Mesenchymal stem cell (in vitro differentiated cells and primary cell): ENCODE results near the gene BOC.

Experiments
- DNase-seq: peaks from one replicate; pipeline ENCODE4 v3.0.0-alpha.2; 2013
- H2AFZ ChIP-seq: one replicate; pipeline ENCODE4 v1.6.1; 2013; ENCODE audit warnings: low read depth, mild to moderate bottlenecking, control low read depth, inconsistent platforms, low read length, moderate library complexity
- H2AK5ac ChIP-seq: 2 replicates; pipeline ENCODE4 v1.6.1; 2013; ENCODE audit warnings: low read length, moderate library complexity, mild to moderate bottlenecking, inconsistent platforms; ENCODE audit not compliant: severe bottlenecking
- H2BK120ac ChIP-seq: one replicate; pipeline ENCODE4 v1.6.1; 2013; ENCODE audit warnings: low read depth, mild to moderate bottlenecking, inconsistent platforms, low read length, moderate library complexity
- H2BK12ac ChIP-seq, 2 experiments: one replicate each; pipeline ENCODE4 v1.6.1; 2013; ENCODE audit warnings: inconsistent platforms in 2 of 2, low read length in 2 of 2, mild to moderate bottlenecking in 2 of 2, moderate library complexity in 2 of 2, control low read depth in 1 of 2
- H2BK15ac ChIP-seq: one replicate; pipeline ENCODE4 v1.6.1; 2013; ENCODE audit warnings: mild to moderate bottlenecking, low read depth, inconsistent platforms; ENCODE audit not compliant: poor library complexity, severe bottlenecking
- H2BK5ac ChIP-seq: 2 replicates; pipeline ENCODE4 v1.6.1; 2013; ENCODE audit warnings: low read depth, mild to moderate bottlenecking, low read length, control low read depth, inconsistent platforms; ENCODE audit not compliant: poor library complexity, severe bottlenecking
- H3K14ac ChIP-seq, 2 experiments: one replicate each; pipeline ENCODE4 v1.6.1; 2013; ENCODE audit warnings: inconsistent platforms in 2 of 2, low read length in 2 of 2, control low read depth in 1 of 2, mild to moderate bottlenecking in 1 of 2, moderate library complexity in 1 of 2
- H3K18ac ChIP-seq, 2 experiments: one replicate each; pipeline ENCODE4 v1.6.1; 2013; ENCODE audit warnings: inconsistent platforms in 2 of 2, low read length in 2 of 2, control low read depth in 1 of 2, low read depth in 1 of 2, mild to moderate bottlenecking in 1 of 2
- H3K23ac ChIP-seq, 2 experiments: one replicate each; pipeline ENCODE4 v1.6.1; 2013; ENCODE audit warnings: inconsistent platforms in 2 of 2, low read length in 2 of 2, mild to moderate bottlenecking in 2 of 2, moderate library complexity in 2 of 2, control low read depth in 1 of 2
- H3K27ac ChIP-seq: 2 replicates; pipeline ENCODE4 v1.5.1; 2013; ENCODE audit warnings: mild to moderate bottlenecking, moderate library complexity, low read length, control low read depth, inconsistent platforms; ENCODE audit not compliant: poor library complexity, severe bottlenecking
- H3K27me3 ChIP-seq, 2 experiments: 2 replicates each; pipeline versions ENCODE4 v1.6.1 to v1.7.0; 2013; ENCODE audit warnings: low read length in 2 of 2, mild to moderate bottlenecking in 2 of 2, moderate library complexity in 2 of 2, control low read depth in 1 of 2, inconsistent platforms in 1 of 2; ENCODE audit not compliant: control insufficient read depth in 1 of 2, insufficient read depth in 1 of 2
- H3K36me3 ChIP-seq, 2 experiments: 2 replicates each; pipeline versions ENCODE4 v1.6.1 to v1.7.0; 2013; ENCODE audit warnings: low read length in 2 of 2, control low read depth in 1 of 2, inconsistent platforms in 1 of 2, low read depth in 1 of 2, mild to moderate bottlenecking in 1 of 2; ENCODE audit not compliant: insufficient read depth in 2 of 2, control insufficient read depth in 1 of 2
- H3K4ac ChIP-seq, 2 experiments: one replicate each; pipeline ENCODE4 v1.6.1; 2013; ENCODE audit warnings: inconsistent platforms in 2 of 2, low read length in 2 of 2, mild to moderate bottlenecking in 2 of 2, moderate library complexity in 2 of 2, control low read depth in 1 of 2, low read depth in 1 of 2
- H3K4me1 ChIP-seq: 2 replicates; pipeline ENCODE4 v1.6.1; 2013; ENCODE audit warnings: low read depth, low read length, control low read depth; ENCODE audit not compliant: control insufficient read depth, insufficient read depth
- H3K4me2 ChIP-seq: 2 replicates; pipeline ENCODE4 v1.6.1; 2013; ENCODE audit warnings: low read length, mild to moderate bottlenecking, inconsistent platforms; ENCODE audit not compliant: poor library complexity, severe bottlenecking
- H3K4me3 ChIP-seq, 2 experiments: 2 replicates each; pipeline versions ENCODE4 v1.5.1 to v1.7.0; 2013; ENCODE audit warnings: low read length in 2 of 2, mild to moderate bottlenecking in 2 of 2, control low read depth in 1 of 2, low read depth in 1 of 2; ENCODE audit not compliant: insufficient read depth in 1 of 2
- H3K79me1 ChIP-seq: replicated peaks from 2 replicates; pipeline ENCODE4 v1.6.1; 2013; ENCODE audit warnings: mild to moderate bottlenecking, control low read depth, low read length, inconsistent platforms; ENCODE audit not compliant: poor library complexity, severe bottlenecking
- H3K9ac ChIP-seq: 2 replicates; pipeline ENCODE4 v1.7.0; 2013; ENCODE audit warnings: mild to moderate bottlenecking, low read length, moderate library complexity
- H3K9me3 ChIP-seq: 2 replicates; pipeline ENCODE4 v1.7.0; 2013; ENCODE audit warnings: mild to moderate bottlenecking, low read length; ENCODE audit not compliant: control insufficient read depth
- H4K8ac ChIP-seq: one replicate; pipeline ENCODE4 v1.6.1; 2013; ENCODE audit warnings: inconsistent platforms, mild to moderate bottlenecking, low read length, moderate library complexity
- H4K91ac ChIP-seq: one replicate; pipeline ENCODE4 v1.6.1; 2013; ENCODE audit warnings: mild to moderate bottlenecking, low read length, inconsistent platforms
- WGBS: methylation state at CpG from one replicate; pipeline ENCODE4 v1.1.7; 2013; ENCODE audit warnings: mixed read lengths; 5-methylcytosine and 5-hydroxymethylcytosine counted together

BOC gene

DNA sequence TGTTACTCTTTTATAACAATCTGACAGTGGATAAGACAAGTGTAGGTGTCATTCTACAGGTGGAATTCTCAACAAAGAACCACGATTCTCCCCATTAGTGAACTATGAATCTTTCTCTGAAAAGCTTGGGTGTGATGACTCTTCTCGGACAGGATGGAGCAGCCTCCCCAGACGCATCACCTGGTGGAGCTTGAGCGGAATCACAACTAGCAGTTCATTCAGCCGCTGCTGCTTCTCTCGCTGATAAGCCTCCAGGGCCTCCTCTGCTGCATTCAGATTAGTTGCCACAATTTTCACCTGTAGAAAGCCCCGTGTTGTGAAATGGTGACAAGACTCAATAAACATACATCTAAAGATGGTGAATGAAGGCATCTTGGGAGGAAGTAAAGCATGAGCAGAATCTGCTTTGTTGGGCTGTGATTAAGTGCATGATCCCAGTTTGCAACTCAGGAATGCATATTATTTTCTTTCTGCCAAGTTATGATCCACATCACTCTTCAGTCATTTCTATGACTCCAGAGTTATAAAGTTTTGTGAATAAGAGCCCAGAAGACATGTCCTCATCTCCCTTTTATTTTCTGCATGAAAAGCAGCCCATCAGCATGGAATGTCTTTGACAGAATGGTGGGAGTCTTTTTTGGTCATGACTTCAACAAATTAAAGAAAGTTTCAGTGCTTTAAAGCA, 93.6 kb downstream of the BOC start:
- H2BK12ac ChIP-seq, result no peak overlapping the region
- H4K8ac ChIP-seq, result no peak overlapping the region
- no peaks in the 10 kb centered on the region for H3K27me3 ChIP-seq
- H3K36me3 ChIP-seq, result peaks cover 0 to 6% of the 10 kb centered on the region in 2 experiments
- no peak overlapping the region for H2BK120ac ChIP-seq
- no peak overlapping the region for H3K4me2 ChIP-seq
- no peak overlapping the region for H3K4ac ChIP-seq
- H2AFZ ChIP-seq, result no peak overlapping the region
- DNase-seq, result no peak
- no peak overlapping the region for H3K14ac ChIP-seq
- H3K79me1 ChIP-seq, result no peaks in the 10 kb centered on the region
- H2BK15ac ChIP-seq, result no peak overlapping the region
- H2AK5ac ChIP-seq, result no peak overlapping the region
- no peak overlapping the region for H3K9ac ChIP-seq
- no peak overlapping the region for H3K27ac ChIP-seq
- H3K9me3 ChIP-seq, result no peaks in the 10 kb centered on the region
- no peak overlapping the region for H3K18ac ChIP-seq
- H3K23ac ChIP-seq, result no peak overlapping the region
- no peak overlapping the region for H3K4me3 ChIP-seq
- H3K4me1 ChIP-seq, result no peaks in the 10 kb centered on the region
- no peak overlapping the region for H4K91ac ChIP-seq
- 82% methylated on average over 6 of the region's 7 CpGs for WGBS
- H2BK5ac ChIP-seq, result no peak overlapping the region

DNA sequence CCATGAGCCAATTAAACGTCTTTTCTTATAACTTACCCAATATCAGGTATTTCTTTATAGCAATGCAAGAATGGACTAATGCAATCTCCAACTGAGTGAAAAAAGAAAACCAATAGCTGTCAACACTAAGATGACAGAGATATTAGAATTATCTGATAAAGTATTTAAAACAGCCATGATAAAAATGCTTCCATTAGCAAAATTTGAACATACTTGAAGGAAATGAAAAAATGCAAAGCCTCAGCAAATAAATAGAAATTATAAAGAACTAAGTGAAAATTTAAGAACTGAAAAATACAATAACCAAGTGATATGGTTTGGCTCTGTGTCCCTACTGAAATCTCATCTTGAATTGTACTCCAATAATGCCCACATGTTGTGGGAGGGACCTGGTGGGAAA, 99.6 kb downstream of the BOC start:
- Histone ChIP-seq H3K14ac (no peak overlapping the region), H3K4me2 (no peak overlapping the region), H4K91ac (no peak overlapping the region)

DNA sequence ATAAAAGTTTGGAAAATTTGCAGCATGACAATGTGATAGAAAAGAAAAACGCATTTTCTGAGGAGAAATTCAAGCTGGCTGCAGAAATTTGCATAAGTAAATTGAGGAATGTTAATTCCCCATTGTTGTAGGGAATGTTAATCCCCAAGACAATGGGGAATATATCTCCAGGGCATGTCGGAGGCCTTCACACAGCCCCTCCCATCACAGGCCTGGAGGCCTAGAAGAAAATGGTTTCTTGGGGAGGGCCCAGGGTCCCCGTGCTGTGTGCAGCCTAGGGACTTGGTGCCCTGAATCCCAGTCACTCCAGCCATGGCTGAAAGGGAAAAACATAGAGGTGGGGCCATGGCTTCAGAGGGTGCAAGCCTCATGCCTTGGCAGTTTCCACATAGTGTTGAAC, 101.1 kb downstream of the BOC start:
- H2BK120ac ChIP-seq, result no peak overlapping the region
- H3K4me3 ChIP-seq, result no peak overlapping the region
- no peak overlapping the region for H3K23ac ChIP-seq
- no peaks in the 10 kb centered on the region for H3K79me1 ChIP-seq
- peaks cover 32% of the 10 kb centered on the region for H3K9me3 ChIP-seq
- no peaks in the 10 kb centered on the region for H3K27me3 ChIP-seq
- H3K36me3 ChIP-seq, result peaks cover 9 to 10% of the 10 kb centered on the region in 2 experiments
- H3K4me1 ChIP-seq, result no peaks in the 10 kb centered on the region
- no peak overlapping the region for H2AFZ ChIP-seq
- H4K91ac ChIP-seq, result no peak overlapping the region
- H2BK15ac ChIP-seq, result no peak overlapping the region
- 90% methylated on average over 3 of the region's 3 CpGs for WGBS
- no peak overlapping the region for H3K18ac ChIP-seq
- no peak overlapping the region for H3K4ac ChIP-seq
- H3K14ac ChIP-seq, result no peak overlapping the region
- no peak overlapping the region for H2BK12ac ChIP-seq
- H3K27ac ChIP-seq, result no peak overlapping the region
- H3K4me2 ChIP-seq, result no peak overlapping the region
- no peak overlapping the region for H3K9ac ChIP-seq
- H2BK5ac ChIP-seq, result no peak overlapping the region
- no peak overlapping the region for H2AK5ac ChIP-seq
- no peak for DNase-seq
- H4K8ac ChIP-seq, result no peak overlapping the region

More for the DNA sequence above, 99.6 kb downstream of the BOC start:
- H2AK5ac ChIP-seq, result no peak overlapping the region
- WGBS, result no CpG with 5 or more reads among the region's 1 CpG
- no peak overlapping the region for H2BK120ac ChIP-seq
- H3K4me1 ChIP-seq, result no peaks in the 10 kb centered on the region
- no peak overlapping the region for H3K4me3 ChIP-seq
- no peak overlapping the region for H2AFZ ChIP-seq
- H4K8ac ChIP-seq, result no peak overlapping the region
- no peaks in the 10 kb centered on the region for H3K27me3 ChIP-seq
- no peak overlapping the region for H3K18ac ChIP-seq
- H3K9me3 ChIP-seq, result peaks cover 22% of the 10 kb centered on the region
- H2BK5ac ChIP-seq, result no peak overlapping the region
- H3K23ac ChIP-seq, result no peak overlapping the region
- no peak overlapping the region for H3K27ac ChIP-seq
- DNase-seq, result no peak
- no peak overlapping the region for H3K4ac ChIP-seq
- no peak overlapping the region for H3K9ac ChIP-seq
- H3K79me1 ChIP-seq, result no peaks in the 10 kb centered on the region
- no peak overlapping the region for H2BK15ac ChIP-seq
- no peak overlapping the region for H2BK12ac ChIP-seq
- peaks cover 4 to 9% of the 10 kb centered on the region in 2 experiments for H3K36me3 ChIP-seq

DNA sequence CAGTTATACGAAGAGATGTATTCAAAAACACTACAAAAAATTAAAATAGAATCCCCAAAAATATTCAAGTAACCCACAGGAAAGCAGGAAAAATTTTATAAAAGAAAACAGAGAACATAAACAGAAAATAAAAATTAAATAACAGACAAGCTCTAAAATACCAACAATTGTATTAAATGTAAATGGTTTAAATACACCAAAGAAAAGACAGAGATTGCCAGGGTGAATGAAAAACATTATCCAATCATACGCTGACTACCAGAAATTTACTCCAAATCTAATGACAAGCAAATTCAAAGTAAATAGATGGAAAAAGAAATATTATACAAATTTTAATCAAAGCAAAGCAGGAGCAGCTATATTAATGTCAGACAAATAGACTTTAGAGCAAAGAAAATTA, 103.6 kb downstream of the BOC start:
- no peak overlapping the region for H3K14ac ChIP-seq
- no peak overlapping the region for H2AK5ac ChIP-seq
- no peak overlapping the region for H2BK5ac ChIP-seq
- no peaks in the 10 kb centered on the region for H3K27me3 ChIP-seq
- no CpG with 5 or more reads among the region's 2 CpGs for WGBS
- no peak overlapping the region for H2AFZ ChIP-seq
- H3K9me3 ChIP-seq, result peaks cover 32% of the 10 kb centered on the region
- no peak for DNase-seq
- H3K4me1 ChIP-seq, result no peaks in the 10 kb centered on the region
- H2BK120ac ChIP-seq, result no peak overlapping the region
- no peak overlapping the region for H3K18ac ChIP-seq
- H3K4me2 ChIP-seq, result no peak overlapping the region
- no peak overlapping the region for H2BK12ac ChIP-seq
- H3K23ac ChIP-seq, result no peak overlapping the region
- H3K9ac ChIP-seq, result no peak overlapping the region
- H4K8ac ChIP-seq, result no peak overlapping the region
- no peaks in the 10 kb centered on the region for H3K79me1 ChIP-seq
- H3K36me3 ChIP-seq, result peaks cover 9 to 14% of the 10 kb centered on the region in 2 experiments
- H4K91ac ChIP-seq, result no peak overlapping the region
- no peak overlapping the region for H3K27ac ChIP-seq
- no peak overlapping the region for H2BK15ac ChIP-seq
- H3K4ac ChIP-seq, result no peak overlapping the region
- peak overlapping the region in 1 of 2 experiments; percentile 32 for H3K4me3 ChIP-seq
